SK-N-SH (cell line): ENCODE measurements around the gene IFI27L1. TPM values are rescaled to one million over a fixed set of nuclear protein-coding genes. Genes with fewer than 3 reads are reported as not detected.
A peak's percentile ranks its signal among the peaks of the same experiment; 100 is the strongest.

ENCODE experiments used
- CTCF ChIA-PET: fragments of 300-600, 350-600 bp; formaldehyde crosslinking; extraction: SDS; loops from one replicate; lab custom pipeline; 2021; lab: Yijun Ruan, JAX
- POLR2A ChIA-PET: fragments of 350-600 bp; sonication (Branson Sonifier 250); formaldehyde crosslinking; extraction: SDS; loops from one replicate; lab custom pipeline; 2020; ENCODE audit warnings: antibody characterized with exemption, inconsistent platforms; lab: Yijun Ruan, JAX
- DNase-seq: peaks from one replicate; pipeline ENCODE4 v3.0.0; 2012
- H2AFZ ChIP-seq: fragments of 200-600 bp; sonication (generic); 2 replicates; pipeline ENCODE4 v1.8.1; 2016; ENCODE audit warnings: antibody characterized with exemption, mild to moderate bottlenecking, low read depth
- H3F3A ChIP-seq: fragments of 200-600 bp; sonication (generic); replicated peaks from 2 replicates; pipeline ENCODE3; 2016; ENCODE audit warnings: antibody characterized with exemption, mild to moderate bottlenecking; ENCODE audit not compliant: insufficient read depth
- H3K27ac ChIP-seq, 2 experiments: fragments of 200-500 bp in 1 of 2; fragments of 200-600 bp in 1 of 2; sonication (Bioruptor generic) in 1 of 2; sonication (generic), shearing (Covaris generic) in 1 of 2; 2 replicates each; pipeline versions ENCODE4 v1.5.1 to v1.6.1; 2014 to 2016; ENCODE audit warnings: low read depth in 2 of 2, inconsistent platforms in 1 of 2, low read length in 1 of 2, mild to moderate bottlenecking in 1 of 2, mixed read lengths in 1 of 2
- H3K27me3 ChIP-seq: fragments of 200-600 bp; sonication (generic), shearing (Covaris generic); 2 replicates; pipeline ENCODE4 v1.6.1; 2016; ENCODE audit warnings: mixed run types; ENCODE audit not compliant: insufficient read depth
- H3K36me3 ChIP-seq, 2 experiments: fragments of 200-500 bp in 1 of 2; fragments of 200-600 bp in 1 of 2; sonication (Bioruptor generic) in 1 of 2; sonication (generic) in 1 of 2; replicated peaks in 1 of 2; 2 replicates each; pipeline versions ENCODE3 to v1.5.1; 2014 to 2016; ENCODE audit warnings: low read length in 1 of 2, mild to moderate bottlenecking in 1 of 2; ENCODE audit not compliant: insufficient read depth in 2 of 2, control insufficient read depth in 1 of 2
- H3K4me1 ChIP-seq, 2 experiments: fragments of 200-500 bp in 1 of 2; fragments of 200-600 bp in 1 of 2; sonication (Bioruptor generic) in 1 of 2; sonication (generic), shearing (Covaris generic) in 1 of 2; 2 replicates each; pipeline versions ENCODE4 v1.5.1 to v1.6.1; 2014 to 2016; ENCODE audit warnings: low read depth in 1 of 2, low read length in 1 of 2, mixed run types in 1 of 2; ENCODE audit not compliant: insufficient read depth in 2 of 2, control insufficient read depth in 1 of 2
- H3K4me2 ChIP-seq: fragments of 200-600 bp; sonication (generic), shearing (Covaris generic); 2 replicates; pipeline ENCODE4 v1.6.1; 2017; ENCODE audit warnings: mixed run types
- H3K4me3 ChIP-seq, 2 experiments: fragments of 200-500 bp in 1 of 2; fragments of 200-600 bp in 1 of 2; sonication (Bioruptor generic) in 1 of 2; sonication (generic), shearing (Covaris generic) in 1 of 2; 2 replicates each; pipeline versions ENCODE4 v1.5.1 to v1.8.1; 2014 to 2016; ENCODE audit warnings: low read depth in 2 of 2, inconsistent platforms in 1 of 2, low read length in 1 of 2, mild to moderate bottlenecking in 1 of 2, mixed read lengths in 1 of 2, moderate library complexity in 1 of 2
- H3K79me2 ChIP-seq: fragments of 200-600 bp; sonication (generic); 2 replicates; pipeline ENCODE4 v1.8.1; 2017; ENCODE audit warnings: mild to moderate bottlenecking; ENCODE audit not compliant: insufficient read depth
- H3K9ac ChIP-seq: fragments of 200-600 bp; sonication (generic); 2 replicates; pipeline ENCODE4 v1.6.1; 2017; ENCODE audit warnings: mixed run types
- H3K9me2 ChIP-seq: fragments of 200-600 bp; sonication (generic); 2 replicates; pipeline ENCODE4 v1.6.1; 2017; ENCODE audit warnings: mixed run types
- H3K9me3 ChIP-seq: fragments of 200-600 bp; sonication (generic); 2 replicates; pipeline ENCODE4 v1.6.1; 2017; ENCODE audit warnings: mixed run types, mild to moderate bottlenecking, moderate library complexity
- H4K20me1 ChIP-seq: fragments of 200-600 bp; sonication (generic); 2 replicates; pipeline ENCODE4 v1.6.1; 2017; ENCODE audit warnings: mild to moderate bottlenecking, mixed run types; ENCODE audit not compliant: insufficient read depth
- CHD2 ChIP-seq: fragments of 150-350 bp; IDR thresholded peaks from 2 replicates; pipeline ENCODE4 v1.6.1; 2018; ENCODE audit warnings: low read length; ENCODE audit not compliant: partially characterized antibody
- CTCF ChIP-seq: fragments of 200-600 bp; sonication (generic); IDR thresholded peaks from 2 replicates; pipeline ENCODE4 v1.6.1; 2017; ENCODE audit warnings: antibody characterized with exemption, mild to moderate bottlenecking, moderate library complexity
- FOXM1 ChIP-seq: IDR thresholded peaks from 2 replicates; pipeline ENCODE4 v1.4.0; 2012; ENCODE audit warnings: low read depth, mild to moderate bottlenecking
- GATA2 ChIP-seq: sonication (generic); formaldehyde crosslinking; IDR thresholded peaks from 2 replicates; pipeline ENCODE4 v1.5.0; 2020; ENCODE audit warnings: mild to moderate bottlenecking, missing genetic modification reagents
- MAX ChIP-seq: IDR thresholded peaks from 2 replicates; pipeline ENCODE4 v1.4.0; 2012; ENCODE audit warnings: low read depth
- MXI1 ChIP-seq: IDR thresholded peaks from 2 replicates; pipeline ENCODE4 v1.6.1; 2012; ENCODE audit warnings: mild to moderate bottlenecking, low read depth, low read length, improper control_type of control experiment
- PBX3 ChIP-seq: IDR thresholded peaks from 2 replicates; pipeline ENCODE4; 2012
- RAD21 ChIP-seq: IDR thresholded peaks from 2 replicates; pipeline ENCODE4 v1.6.1; 2012; ENCODE audit warnings: mild to moderate bottlenecking, low read length
- RCOR1 ChIP-seq: fragments of 150-350 bp; IDR thresholded peaks from 2 replicates; pipeline ENCODE4 v1.6.1; 2017; ENCODE audit warnings: antibody characterized with exemption, low read length
- REST ChIP-seq: IDR thresholded peaks from 2 replicates; pipeline ENCODE4 v1.6.1; 2012; ENCODE audit warnings: mild to moderate bottlenecking, low read depth, low read length, moderate library complexity
- RFX5 ChIP-seq: IDR thresholded peaks from 2 replicates; pipeline ENCODE4 v1.6.1; 2012; ENCODE audit warnings: mild to moderate bottlenecking, improper control_type of control experiment, low read length
- RXRA ChIP-seq: IDR thresholded peaks from 2 replicates; pipeline ENCODE4 v1.4.0; 2012; ENCODE audit warnings: low read depth, mild to moderate bottlenecking, borderline replicate concordance
- SIN3A ChIP-seq: IDR thresholded peaks from 2 replicates; pipeline ENCODE4 v1.6.1; 2012; ENCODE audit warnings: low read depth, mild to moderate bottlenecking, low read length, moderate library complexity, borderline replicate concordance
- SMC3 ChIP-seq: IDR thresholded peaks from 2 replicates; pipeline ENCODE4 v1.6.1; 2012; ENCODE audit warnings: low read depth, low read length, improper control_type of control experiment
- TAF1 ChIP-seq: IDR thresholded peaks from 2 replicates; pipeline ENCODE4 v1.6.1; 2012; ENCODE audit warnings: low read depth, mild to moderate bottlenecking, low read length, moderate library complexity, borderline replicate concordance
- USF1 ChIP-seq: IDR thresholded peaks from 2 replicates; pipeline ENCODE4 v1.4.0; 2012; ENCODE audit warnings: low read depth, borderline replicate concordance
- USF2 ChIP-seq: fragments of 150-350 bp; IDR thresholded peaks from 2 replicates; pipeline ENCODE4 v1.6.1; 2017; ENCODE audit warnings: antibody characterized with exemption, low read length, low read depth, borderline replicate concordance
- ZBTB33 ChIP-seq: IDR thresholded peaks from 2 replicates; pipeline ENCODE4 v1.4.0; 2012; ENCODE audit warnings: low read depth, borderline replicate concordance
- WGBS: methylation state at CpG from one replicate; pipeline ENCODE4 v1.1.6; 2017; ENCODE audit warnings: low lambda C conversion rate; 5-methylcytosine and 5-hydroxymethylcytosine counted together
- polyA plus RNA-seq, 3 experiments: library from polyadenylated mRNA; depleted of rRNA; stranded (reverse); fragments of >200 nt; gene quantifications; 2 replicates each; pipeline ENCODE4 v1.2.3, GENCODE V29; 2012

Gene IFI27L1
- polyA plus RNA-seq, 1 of the 3 experiments (the other 2 are of a cell fraction), result 35.3 TPM

- Histone ChIP-seq H3K36me3 (peaks cover 33 to 40% of the 10 kb centered on the region in 2 experiments), H2AFZ (no peak overlapping the region), H3K4me3 (peak overlapping the region in 1 of 2 experiments; percentile 96; a peak in 1 of 4 replicates), H3K9me3 (peaks cover 18% of the 10 kb centered on the region; the same call in 1 of the 2 replicates), H3K27me3 (no peaks in the 10 kb centered on the region), H3K4me1 (peaks cover 12 to 30% of the 10 kb centered on the region in 2 experiments; a peak in 3 of 4 replicates), H3K27ac (no peak overlapping the region), H3F3A (peaks cover 9% of the 10 kb centered on the region), H4K20me1 (peaks cover 30% of the 10 kb centered on the region), H3K79me2 (peaks cover 89% of the 10 kb centered on the region), H3K9me2 (no peaks in the 10 kb centered on the region), H3K9ac (no peak overlapping the region), H3K4me2 (peak overlapping the region; percentile 94; the same call in 1 of the 2 replicates)
- 61% methylated on average over 5 of the region's 5 CpGs for WGBS
- DNase-seq, result no peak
- CTCF ChIA-PET, result interaction anchor here (1.2 kb wide), 1 partner anchor 12 kb away, joined by 3 read pairs; no protein-coding TSS in a partner anchor
- no peak for TF ChIP-seq REST
- TF ChIP-seq SMC3, result no peak
- no peak for TF ChIP-seq SIN3A
- TF ChIP-seq CHD2, result no peak
- TF ChIP-seq CTCF, result no peak
- TF ChIP-seq USF2, result no peak
- no peak for TF ChIP-seq USF1
- no peak for TF ChIP-seq GATA2
- TF ChIP-seq TAF1, result no peak
- no peak for TF ChIP-seq RAD21
- TF ChIP-seq PBX3, result no peak
- no peak for TF ChIP-seq RXRA
- no peak for TF ChIP-seq FOXM1
- TF ChIP-seq ZBTB33, result no peak
- TF ChIP-seq MAX, result no peak
- no peak for TF ChIP-seq RFX5
- no peak for TF ChIP-seq RCOR1
- TF ChIP-seq MXI1, result no peak
- POLR2A ChIA-PET, result no interaction called here
Measured at GRCh38 chr14:94077823-94078222, 3.3 kb upstream of the IFI27L1 start.
